ENCODE data around the gene RNF187.
A peak's percentile ranks its signal among the peaks of the same experiment; 100 is the strongest.

Gene RNF187

DNA sequence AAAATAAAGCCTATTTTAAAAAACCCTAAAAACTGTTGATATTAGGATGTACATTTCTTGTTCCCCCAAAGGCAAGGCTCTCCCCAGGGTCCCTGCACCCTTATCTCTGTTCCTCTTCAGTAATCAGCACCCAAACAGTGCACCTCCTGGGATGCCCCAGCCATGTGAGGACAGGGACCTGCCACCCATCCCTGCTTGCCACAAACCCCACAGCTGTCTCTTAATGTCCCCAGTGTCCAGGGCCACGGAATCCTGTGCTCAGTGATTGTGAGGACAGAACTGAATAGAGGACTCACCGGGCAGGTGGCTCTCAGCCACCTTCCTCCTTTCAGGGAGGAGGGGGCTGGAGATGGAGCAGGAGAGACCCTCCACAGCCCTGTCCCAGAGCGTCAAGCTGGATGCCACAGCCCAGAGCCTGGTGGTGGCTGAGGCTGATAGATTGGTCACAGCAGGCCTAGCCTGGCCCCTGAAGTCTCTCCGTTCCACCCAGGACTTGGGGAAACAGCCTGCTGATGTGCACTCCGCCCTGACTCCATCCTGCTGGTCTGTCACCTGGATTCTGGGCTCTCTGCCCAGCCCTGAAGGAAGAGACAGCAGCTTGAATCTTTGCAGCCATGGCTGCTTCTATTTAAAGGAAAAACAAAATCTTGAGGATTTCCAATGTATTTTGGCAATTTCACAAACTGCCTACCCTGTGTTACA, 23.1 kb downstream of the RNF187 start:
- no peak for DNase-seq (ENCODE audit: low read depth)

DNA sequence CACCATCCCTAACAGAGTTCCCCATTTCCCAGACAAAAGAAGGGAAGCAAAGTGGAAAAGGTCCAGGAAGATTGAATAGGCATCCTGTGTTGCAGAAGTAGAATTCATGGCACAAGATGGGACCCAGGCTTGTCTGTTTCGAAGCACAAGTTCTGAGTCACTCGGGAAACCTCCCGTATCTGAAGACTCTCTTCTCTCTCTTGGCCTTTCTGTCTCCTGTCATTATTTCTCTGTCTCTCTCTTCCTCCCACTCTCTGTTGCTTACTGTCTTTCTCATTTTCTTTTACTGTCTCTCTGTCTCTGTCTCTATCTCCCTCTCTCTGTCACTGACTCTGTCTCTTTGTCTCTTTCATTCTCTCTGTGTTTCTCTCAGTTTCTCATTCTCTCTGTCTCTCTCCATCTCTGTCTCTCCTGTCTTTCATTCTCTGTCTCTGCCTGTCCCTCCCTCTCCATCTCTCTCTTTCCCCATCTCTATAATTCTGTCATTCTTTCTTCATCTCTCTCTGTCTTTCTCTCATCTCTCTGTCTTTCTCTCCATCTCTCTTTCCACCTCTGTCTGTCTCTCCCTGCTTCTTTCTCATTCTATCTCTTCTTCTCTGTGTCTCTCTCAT, 23.7 kb downstream of the RNF187 start:
- DNase-seq (ENCODE audit: low read depth) = no peak

DNA sequence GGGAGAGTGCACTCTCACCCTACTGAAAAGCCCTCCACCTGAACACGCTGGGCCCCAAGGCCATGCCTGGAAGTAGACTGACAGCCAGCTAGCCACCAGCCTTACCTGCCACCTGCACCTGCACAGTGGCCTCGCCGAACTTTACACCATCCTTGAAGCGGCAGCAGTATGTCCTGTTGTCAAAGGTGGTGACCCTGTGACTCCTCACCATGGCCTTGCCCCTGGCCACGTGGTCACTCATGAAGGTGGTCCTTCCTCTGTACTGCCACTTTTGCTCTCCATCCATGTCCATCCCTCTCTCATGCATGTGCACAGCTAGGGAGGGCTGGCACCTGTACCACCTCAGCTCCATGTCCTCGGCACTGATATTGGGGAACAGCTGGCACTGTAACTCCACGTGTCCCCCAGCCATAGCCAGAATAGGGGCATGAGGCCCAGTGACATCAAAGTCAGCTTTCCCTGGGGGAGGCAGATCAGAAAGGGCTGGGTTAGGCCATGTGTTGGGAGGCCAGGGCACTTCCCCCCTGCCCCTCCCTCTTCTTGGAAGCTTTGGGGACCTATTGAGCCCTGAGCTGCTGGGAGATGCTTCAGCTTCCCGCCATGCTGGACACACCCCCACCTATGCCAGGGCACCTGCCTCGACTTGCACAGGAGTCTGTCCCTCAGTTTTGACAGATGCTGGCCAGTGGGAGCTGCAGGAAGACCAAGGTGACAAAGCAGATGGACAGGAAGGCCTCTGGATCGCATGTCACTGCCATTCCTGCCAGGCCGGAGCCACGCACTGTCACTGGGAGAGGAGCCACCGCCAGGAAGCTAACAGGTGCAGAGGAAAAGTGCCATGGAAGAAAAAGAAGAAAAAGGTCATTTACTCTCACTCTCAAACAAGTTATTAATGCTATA, 24.6 kb downstream of the RNF187 start:
- DNase-seq (ENCODE audit: low read depth) = no peak

DNA sequence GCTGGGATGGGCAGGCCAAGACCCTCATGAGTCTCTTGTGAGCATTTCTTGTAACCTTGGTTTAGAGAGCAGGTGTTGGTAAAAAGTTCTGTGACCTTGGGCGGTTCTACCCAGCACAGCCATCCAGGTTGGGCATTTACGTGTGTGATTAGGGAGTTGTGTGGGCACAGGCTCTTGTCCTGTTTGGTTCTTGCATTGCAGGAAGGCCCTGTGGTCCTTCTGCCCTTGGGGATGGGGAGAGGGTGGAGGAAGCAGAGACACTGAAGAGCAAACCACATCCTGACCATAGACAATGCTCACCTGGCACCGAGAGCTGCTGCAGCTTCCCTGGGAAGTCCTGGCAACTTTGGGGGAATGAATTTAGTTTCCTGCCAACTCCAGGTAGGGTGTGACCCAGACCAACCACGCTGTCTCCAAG, 25.6 kb downstream of the RNF187 start:
- no peak for DNase-seq (ENCODE audit: low read depth)

DNA sequence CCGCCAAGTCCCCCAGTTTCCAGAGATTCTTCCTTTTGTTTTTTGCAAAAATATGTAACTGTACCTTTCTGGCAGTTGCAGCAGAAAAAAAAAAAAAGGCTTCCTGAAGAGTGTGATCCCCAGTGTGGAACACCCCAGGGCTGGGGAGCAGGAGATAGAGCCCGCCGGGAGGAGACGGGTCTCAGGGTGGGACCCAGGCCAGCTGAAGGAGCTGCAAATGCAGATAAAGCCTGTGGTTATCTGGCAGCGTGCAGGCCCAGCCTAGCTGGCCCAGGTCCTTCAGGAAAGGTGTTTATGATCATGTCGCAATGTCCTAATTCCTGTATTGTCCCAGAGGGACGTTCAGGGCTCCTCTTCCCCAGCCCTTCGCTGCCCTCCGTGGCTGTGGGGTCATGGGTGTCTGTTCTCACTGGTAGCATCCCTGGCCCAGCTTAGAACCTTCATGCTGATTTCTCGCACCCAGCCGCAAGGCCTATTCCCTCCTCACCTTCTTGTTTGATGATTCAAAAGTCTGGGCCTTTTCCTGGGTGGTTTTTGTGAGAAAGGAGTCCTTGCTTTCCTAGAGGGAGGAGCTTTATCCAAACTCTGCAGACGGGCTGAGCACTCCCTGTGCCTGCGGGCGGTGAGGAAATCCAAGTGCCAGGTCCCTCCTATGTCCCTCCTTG, 26.2 kb downstream of the RNF187 start:
- no peak for DNase-seq (ENCODE audit: low read depth)

DNA sequence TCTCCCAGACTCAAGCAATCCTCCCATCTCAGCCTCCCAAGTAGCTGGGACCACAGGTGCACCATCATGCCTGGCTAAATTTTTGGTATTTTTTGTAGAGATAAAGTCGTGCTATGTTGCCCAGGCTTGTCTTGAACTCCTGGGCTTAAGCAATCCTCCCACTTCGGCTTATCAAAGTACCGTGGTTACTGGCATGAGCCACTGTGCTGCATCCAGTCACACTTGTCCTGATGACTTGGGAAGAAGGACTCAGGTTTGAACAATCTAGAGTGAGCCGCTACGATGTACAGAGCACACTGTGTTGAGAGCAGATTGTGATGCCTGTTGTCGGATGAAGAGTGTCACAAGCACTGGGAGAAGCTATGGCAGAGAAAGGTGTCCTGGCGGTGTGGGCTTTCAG, 27.2 kb downstream of the RNF187 start:
- peak; percentile 1 for DNase-seq (ENCODE audit: low read depth)

DNA sequence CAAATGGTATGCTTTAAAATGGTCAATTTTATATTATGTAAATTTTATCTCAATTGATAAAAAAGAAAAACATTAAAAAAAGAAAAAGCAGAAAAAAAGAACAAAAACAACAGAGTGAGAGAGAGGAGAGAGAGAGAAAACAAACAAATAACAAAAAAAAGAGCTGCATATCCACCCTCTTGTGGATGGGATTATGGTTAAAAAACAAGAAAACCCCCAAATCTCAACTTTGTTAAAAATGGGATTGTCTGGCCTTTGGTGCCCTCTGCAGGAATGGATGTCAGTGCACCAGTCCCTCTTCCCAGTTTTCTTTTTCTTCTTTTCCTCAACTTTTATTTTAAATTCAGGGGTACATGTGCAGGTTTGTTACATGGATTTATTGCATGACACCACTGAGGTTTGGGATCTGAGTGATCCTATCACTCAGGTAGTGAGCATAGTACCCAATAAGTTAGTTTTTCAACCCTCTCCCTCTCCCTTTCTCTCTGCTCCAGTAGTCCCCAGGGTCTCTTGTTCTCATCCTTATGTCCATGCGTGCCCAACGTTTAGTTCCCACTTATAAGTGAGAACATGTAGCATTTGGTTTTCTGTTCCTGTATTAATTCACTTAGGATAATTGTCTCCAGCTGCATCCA, 28.1 kb downstream of the RNF187 start:
- DNase-seq (ENCODE audit: low read depth) = peak; percentile 45

DNA sequence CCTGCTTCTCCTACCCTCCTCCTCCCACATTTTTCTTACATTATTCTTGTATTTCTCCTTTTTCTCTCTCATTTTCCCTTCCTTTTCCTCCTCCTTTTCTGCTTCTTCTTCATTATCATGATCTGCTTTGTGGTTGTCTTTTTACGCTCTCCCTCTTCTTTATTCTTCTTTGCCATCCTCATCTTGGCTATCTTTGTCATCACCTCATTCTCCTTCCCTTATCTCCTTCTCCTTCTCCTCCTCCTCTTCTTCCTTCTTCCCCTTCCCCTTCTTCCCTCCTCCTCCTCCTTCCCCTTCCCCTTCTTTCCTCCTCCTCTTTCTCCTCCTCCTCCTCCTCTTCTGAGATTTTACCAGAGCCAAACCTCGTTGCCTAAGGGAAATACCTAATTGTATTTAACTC, 30.5 kb downstream of the RNF187 start:
- DNase-seq (ENCODE audit: low read depth) = no peak

DNA sequence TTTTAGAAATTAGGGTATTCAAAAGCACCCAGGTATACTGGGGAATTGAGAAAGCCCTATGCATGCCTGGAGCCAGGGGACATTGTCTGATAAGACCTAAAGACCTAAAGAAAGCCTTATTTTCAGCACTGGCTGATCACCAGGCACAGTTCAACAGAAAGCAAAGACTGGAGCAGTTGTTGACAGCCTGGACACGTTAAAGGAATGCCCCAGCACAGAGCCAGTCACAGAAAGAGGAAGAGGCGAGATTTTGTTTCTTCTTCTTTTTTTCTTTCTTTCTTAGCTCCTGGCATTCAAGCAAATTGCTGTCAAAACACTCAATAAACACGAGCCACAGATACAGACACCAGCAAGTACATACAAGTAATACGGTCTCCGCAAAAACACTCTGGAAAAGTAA, 40.4 kb downstream of the RNF187 start:
- no peak for DNase-seq (ENCODE audit: low read depth)

DNA sequence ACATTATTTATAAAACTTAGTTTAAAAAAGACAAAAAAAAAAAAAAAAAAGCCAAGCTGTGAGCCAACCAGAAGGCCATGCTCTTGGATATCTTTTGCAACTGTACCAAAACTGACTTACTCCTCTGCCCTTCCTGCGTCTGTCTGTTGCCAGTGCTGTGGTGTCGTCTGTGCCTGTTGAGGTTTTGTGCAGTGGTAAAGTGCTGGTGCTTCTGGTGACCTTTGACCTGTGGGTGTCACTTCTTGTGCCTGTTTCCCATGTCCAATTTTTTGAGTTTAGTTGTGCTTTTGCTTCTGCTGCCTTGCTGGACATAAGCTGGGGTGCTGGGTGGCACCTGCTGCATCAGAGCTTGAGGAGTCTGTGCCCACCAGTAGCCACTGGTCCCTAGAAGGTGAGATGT, 41.4 kb downstream of the RNF187 start:
- DNase-seq (ENCODE audit: low read depth) = no peak

DNA sequence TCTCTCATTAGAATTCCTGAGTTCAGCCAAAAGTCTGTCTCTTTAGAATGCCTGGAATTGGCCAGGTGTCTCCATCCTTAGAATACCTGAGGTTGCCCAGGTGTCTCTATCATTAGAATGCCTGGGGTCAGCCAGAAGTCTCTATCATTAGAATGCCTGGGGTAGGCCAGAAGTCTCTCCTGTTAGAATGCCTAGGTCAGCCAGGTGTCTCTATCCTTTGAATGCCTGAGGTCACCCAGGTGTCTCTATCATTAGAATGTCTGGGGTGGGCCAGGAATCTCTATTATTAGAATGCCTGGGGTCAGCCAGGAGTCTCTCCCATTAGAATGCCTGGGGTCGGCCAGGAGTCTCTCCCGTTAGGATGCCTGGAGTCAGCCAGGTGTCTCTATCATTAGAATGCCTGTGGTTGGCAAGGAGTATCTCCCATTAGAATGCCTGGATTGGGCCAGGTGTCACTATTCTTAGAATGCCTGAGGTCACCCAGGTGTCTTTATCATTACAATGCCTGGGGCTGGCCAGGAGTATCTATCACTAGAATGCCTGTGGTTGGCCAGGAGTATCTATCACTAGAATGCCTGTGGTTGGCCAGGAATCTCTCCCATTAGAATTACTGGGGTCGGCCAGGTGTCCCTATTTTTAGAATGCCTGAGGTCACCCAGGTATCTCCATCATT, 43.0 kb downstream of the RNF187 start:
- DNase-seq (ENCODE audit: low read depth) = no peak

DNA sequence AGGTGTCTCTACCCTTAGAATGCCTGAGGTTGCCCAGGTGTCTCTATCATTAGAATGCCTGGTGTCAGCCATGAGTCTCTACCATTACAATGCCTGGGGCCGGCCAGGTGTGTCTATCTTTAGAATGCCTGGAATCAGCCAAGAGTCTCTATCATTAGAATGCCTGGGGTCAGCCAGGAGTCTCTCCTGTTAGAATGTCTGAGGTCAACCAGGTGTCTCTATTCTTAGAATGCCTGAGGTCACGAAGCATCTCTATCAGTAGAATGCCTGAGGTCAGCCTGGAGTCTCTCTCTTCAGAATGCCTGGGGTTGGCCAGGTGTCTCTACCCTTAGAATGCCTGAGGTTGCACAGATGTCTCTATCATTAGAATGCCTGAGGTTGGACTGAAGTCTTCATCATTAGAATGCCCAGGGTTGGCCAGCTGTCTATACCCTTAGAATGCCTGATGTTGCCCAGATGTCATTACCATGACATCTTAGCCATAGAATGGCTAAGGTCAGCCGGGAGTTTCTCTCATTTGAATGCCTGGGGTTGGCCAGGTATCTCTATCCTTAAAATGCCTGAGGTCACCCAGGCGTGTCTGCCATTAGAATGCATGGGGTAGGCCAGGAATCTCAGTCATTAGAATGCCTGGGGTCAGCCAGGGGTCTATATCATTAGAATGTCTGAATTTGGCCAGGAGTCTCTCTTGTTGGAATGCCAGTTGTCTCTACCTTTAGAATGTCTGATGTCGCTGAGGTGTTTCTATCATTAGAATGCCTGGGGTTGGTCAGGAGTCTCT, 44.0 kb downstream of the RNF187 start:
- DNase-seq (ENCODE audit: low read depth) = no peak

DNA sequence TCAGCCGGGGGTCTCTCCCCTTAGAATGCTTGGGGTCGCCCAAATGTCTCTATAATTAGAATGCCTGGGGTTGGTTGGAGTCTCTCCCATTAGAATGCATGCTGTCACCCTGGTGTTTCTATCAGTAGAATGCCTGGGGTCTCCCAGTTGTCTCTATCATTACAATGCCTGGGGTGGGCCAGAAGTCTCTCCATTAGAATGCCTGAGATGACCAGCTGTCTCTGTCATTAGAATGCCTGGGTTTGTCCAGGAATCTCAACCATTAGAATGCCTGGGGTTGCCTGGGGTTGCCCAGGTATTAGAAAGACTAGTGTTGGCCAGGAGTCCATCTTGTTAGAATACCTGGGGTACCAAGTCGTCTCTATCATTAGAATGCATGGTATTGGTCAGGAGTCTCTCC, 51.6 kb downstream of the RNF187 start:
- no peak for DNase-seq (ENCODE audit: low read depth)

DNA sequence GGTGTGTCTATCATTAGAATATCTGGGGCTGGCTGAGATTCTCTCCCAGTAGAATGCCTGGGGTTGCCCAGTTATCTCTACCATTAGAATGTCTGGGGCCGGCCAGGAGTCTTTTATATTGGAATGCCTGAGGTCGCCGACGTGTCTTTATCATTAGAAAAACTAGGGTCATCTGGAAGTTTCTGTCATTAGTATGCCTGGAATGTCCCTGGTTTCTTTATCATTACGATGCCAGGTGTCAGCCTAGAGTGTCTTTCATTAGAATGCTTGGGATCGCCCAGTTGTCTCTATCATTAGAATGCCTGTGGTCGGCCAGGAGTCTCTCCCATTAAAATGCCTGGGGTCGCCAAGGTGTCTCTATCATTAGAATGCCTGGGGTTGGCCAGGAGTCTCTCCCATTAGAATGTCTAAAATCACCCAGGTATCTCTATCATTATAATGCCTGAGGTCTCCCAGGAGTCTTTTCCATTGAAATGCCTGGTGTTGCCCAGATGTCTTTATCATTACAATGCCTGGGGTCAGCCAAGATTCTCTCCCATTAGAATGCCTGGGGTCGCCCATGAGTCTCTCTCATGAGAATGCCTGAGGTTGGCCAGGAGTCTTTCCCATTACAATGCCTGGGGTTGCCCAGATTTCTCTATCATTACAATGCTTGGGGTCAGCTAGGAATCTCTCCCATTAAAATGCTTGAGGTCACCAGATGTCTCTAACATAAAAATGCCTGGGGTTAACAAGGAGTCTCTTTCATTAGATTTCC, 53.2 kb downstream of the RNF187 start:
- no peak for DNase-seq (ENCODE audit: low read depth)

DNA sequence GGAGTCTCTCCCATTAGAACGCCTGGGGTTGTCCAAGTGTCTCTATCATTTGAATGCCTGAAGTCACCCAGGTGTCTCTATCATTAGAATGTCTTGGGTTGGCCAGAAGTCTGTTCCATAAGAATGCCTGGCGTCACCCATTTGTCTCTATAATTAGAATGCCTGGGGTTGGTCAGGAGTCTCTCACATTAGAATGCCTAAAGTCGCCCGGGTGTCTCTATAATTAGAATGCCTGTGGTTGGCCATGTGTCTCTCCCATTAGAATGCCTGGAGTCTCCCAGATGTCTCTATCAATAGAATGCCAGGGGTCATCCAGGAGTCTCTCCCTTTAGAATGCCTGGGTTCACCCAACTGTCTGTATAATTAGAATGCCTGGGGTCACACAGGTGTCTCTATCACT, 54.5 kb downstream of the RNF187 start:
- DNase-seq (ENCODE audit: low read depth) = no peak

DNA sequence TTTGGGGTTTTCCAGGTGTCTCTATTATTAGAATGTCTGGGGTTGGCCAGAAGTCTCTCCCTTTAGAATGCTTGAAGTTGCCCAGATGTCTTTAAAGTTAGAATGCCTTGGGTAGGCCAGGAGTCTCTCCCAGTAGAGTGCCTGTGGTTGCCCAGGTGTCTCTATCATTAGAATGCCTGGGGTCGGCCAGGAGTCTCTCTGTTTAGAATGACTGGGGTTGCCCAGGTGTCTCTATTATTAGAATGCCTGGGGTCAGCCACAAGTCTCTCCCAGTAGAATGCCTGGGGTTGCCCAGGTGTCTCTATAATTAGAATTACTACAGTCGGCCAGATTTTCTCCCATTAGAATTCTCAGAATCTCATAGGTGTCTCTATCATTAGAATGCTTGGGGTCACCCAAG, 55.2 kb downstream of the RNF187 start:
- no peak for DNase-seq (ENCODE audit: low read depth)

DNA sequence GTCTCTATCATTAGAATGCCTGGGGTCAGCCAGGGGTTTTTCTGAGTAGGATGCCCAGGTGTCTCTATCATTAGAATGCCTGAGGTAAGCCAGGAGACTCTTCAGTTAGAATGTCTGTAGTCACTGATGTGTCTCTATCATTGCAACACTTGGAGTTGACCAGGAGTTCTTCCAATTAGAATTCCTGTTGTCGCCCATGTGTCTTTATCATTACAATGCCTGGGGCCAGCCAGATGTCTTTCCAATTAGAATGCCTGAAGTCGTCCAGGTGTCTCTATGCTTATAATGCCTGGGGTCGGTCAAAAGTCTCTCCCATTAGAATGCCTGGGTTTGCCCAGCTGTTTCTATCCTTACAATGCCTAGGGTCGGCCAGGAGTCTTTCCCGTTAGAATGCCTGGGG, 55.8 kb downstream of the RNF187 start:
- no peak for DNase-seq (ENCODE audit: low read depth)

DNA sequence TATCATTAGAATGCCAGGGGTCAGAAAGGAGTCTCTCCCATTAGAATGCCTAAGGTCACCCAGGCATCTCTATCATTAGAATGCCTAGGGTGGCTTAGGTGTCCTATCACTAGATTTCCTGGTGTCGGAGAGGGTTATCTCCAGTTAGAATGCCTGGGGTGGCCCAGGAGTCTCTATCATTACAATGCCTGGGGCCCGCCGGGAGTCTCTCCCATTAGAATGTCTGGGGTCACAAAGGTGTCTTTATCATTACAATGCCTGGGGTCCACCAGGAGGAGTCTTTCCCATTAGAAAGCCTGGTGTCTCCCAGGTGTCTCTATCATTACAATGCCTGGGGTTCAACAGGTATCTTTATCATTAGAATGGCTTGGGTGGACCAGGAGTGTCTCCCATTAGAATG, 56.2 kb downstream of the RNF187 start:
- no peak for DNase-seq (ENCODE audit: low read depth)

DNA sequence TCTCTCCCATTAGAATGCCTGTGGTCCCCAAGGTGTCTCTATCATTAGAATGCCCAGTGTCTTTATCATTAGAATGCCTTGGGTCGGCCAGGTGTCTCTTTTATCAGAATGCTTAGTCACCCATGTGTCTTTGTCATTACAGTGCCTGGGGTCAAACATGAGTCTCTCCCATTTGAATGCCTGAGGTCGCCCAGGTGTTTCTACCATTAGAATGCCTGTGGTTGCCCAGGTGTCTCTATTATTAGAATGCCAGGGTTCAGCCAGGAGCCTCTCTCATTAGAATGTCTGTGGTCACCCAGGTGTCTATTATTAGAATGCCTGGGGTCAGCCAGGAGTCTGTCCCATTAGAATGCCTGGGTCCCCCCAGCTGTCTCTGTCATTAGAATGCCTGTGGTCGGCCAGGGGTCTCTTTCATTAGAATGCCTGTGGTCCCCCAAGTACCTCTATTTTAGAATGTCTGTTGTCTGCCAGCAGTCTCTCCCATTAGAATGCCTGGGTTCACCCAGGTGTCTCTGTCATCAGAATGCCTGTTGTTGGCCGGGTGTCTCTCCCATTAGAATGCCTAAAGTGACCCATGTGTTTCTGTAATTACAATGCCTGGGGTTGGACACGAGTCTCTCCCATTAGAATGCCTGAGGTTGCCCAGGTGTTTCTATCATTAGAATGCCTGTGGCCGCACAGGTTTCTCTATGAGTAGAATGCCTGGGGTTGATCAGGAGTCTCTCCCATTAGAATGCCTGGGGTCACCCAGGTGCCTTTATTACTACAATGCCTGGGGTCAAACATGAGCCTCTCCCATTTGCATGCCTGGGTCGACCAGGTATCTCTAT, 57.1 kb downstream of the RNF187 start:
- no peak for DNase-seq (ENCODE audit: low read depth)
